HUES6 (cell line): ENCODE results near the gene ATP5MG.
A peak's percentile ranks its signal among the peaks of the same experiment; 100 is the strongest.
"Not testable (repeated sequence)": the region's sequence is repeated elsewhere in the genome, so short reads cannot be mapped to it uniquely, and the experiment has no call there.

Experiments used
- H3K27ac ChIP-seq: 2 replicates; pipeline ENCODE4 v1.7.0; 2013; ENCODE audit warnings: low read depth, mild to moderate bottlenecking, low read length, inconsistent platforms
- H3K27me3 ChIP-seq: 2 replicates; pipeline ENCODE4 v1.6.1; 2013; ENCODE audit warnings: low read length; ENCODE audit not compliant: control insufficient read depth, insufficient read depth
- H3K36me3 ChIP-seq: 2 replicates; pipeline ENCODE4 v1.6.1; 2013; ENCODE audit warnings: low read length; ENCODE audit not compliant: control insufficient read depth, insufficient read depth
- H3K4me1 ChIP-seq: 2 replicates; pipeline ENCODE4 v1.6.1; 2013; ENCODE audit warnings: low read length; ENCODE audit not compliant: control insufficient read depth, insufficient read depth
- H3K4me3 ChIP-seq: 2 replicates; pipeline ENCODE4 v1.5.1; 2013; ENCODE audit warnings: low read depth, low read length
- H3K9ac ChIP-seq: one replicate; pipeline ENCODE4 v1.6.1; 2013; ENCODE audit warnings: mild to moderate bottlenecking, low read length
- H3K9me3 ChIP-seq: 2 replicates; pipeline ENCODE4 v1.6.1; 2013; ENCODE audit warnings: low read depth, low read length; ENCODE audit not compliant: control insufficient read depth, insufficient read depth

ATP5MG gene

DNA sequence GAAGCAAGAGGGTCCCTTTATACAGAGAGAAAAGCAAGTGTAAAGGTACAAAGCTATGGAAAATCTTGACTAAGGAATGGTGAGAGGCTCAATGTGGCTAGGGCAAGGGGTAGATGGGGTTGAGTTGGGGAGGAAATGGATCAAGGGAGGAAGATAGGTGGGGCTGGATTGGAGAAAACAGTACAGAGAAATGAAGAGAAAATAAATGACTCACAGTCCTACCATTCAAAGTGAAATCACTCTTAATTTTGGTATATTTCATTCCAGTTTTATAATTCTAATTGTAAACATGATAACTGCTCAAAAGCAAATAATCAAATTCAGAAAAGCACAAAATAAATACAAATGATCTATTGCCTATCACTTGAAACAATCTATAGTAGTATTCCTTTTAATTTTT, 25.4 kb upstream of the ATP5MG start:
- Histone ChIP-seq H3K4me1 (no peaks in the 10 kb centered on the region), H3K27ac (no peak overlapping the region), H3K36me3 (peaks cover 86% of the 10 kb centered on the region), H3K9ac (no peak overlapping the region), H3K27me3 (no peaks in the 10 kb centered on the region), H3K9me3 (no peaks in the 10 kb centered on the region), H3K4me3 (no peak overlapping the region)

DNA sequence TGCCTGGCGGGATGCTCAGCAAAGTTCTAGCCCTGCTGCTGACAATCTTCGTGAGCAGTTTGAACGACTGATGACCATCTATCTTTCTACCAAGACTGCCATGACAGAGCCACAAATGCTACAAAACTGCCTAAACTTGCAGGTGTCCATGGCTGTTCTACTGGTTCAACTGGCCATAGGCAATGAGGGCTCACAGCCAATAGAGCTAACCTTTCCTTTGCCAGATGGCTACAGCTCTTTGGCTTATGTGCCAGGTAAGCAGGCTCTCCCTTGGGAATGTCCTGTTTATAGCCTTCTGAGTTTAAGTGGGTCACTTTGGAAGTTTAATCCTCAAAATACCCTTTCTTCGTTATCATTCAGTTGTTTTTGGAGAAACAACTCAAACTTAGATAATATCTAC, 21.9 kb upstream of the ATP5MG start:
- H3K9ac ChIP-seq, result no peak overlapping the region
- H3K27me3 ChIP-seq, result no peaks in the 10 kb centered on the region
- no peaks in the 10 kb centered on the region for H3K9me3 ChIP-seq
- no peaks in the 10 kb centered on the region for H3K4me1 ChIP-seq
- peaks cover 87% of the 10 kb centered on the region for H3K36me3 ChIP-seq
- no peak overlapping the region for H3K4me3 ChIP-seq
- no peak overlapping the region for H3K27ac ChIP-seq

DNA sequence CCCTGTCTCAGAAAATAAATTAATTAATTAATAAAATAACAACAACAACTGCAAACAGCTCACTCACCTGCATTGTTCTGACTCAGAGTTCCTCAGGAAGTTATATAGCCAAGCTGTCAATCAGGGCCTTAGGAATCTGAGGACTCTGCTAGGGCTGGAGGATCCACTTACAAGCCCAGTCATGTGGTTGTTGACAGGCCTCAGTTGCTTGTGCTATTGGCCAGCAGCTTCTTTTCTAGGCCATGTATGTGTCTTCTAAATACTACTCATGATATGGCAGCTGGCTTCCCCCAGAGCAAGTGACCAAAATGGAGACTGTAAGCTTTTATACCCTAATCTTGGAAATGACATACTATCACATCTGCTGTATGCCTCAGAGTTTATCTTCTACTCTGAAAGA, 20.8 kb upstream of the ATP5MG start:
- Histone ChIP-seq H3K36me3 (peaks cover 91% of the 10 kb centered on the region), H3K9me3 (no peaks in the 10 kb centered on the region), H3K4me1 (no peaks in the 10 kb centered on the region), H3K27me3 (no peaks in the 10 kb centered on the region), H3K9ac (no peak overlapping the region), H3K4me3 (no peak overlapping the region), H3K27ac (no peak overlapping the region)

DNA sequence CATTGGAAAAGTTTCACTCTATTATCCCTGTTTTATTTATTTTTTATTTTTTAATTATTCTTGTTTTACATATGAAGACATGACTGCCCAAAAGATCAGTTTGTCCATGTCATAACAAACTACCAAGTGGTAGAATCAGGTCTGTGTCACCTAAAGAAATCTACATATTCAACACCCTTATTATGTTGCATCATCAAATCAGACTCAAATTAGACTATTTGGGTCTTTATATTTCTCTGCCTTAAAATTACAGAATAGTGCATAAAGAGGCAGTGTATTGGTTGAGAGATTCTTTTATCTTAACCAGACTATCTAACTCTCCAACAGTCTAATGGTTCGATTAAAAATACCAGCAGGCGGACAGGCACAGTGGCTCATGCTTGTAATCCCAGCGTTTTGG, 18.5 kb upstream of the ATP5MG start:
- Histone ChIP-seq H3K27ac (no peak overlapping the region), H3K36me3 (peaks cover 97% of the 10 kb centered on the region)

DNA sequence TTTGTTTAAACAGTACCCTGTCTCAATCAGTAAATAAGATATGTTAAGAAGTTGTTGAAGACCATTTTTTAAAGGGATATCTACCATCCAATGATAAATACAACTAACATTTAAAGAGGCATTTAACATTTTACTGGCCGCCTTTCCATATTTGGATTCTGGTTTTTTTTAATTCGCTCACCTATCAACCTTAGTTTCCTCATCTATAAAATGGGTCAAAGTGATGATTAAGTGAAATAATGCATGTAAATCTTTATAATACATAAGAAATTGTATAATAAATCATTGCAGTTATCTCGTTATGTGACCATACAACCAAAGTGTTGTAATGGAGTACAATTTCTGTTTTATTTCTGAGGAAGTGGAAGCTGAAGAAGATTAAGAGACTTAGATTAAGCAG, 17.7 kb upstream of the ATP5MG start:
- Histone ChIP-seq H3K27me3 (no peaks in the 10 kb centered on the region), H3K36me3 (peaks cover 99% of the 10 kb centered on the region), H3K4me1 (no peaks in the 10 kb centered on the region), H3K4me3 (no peak overlapping the region), H3K27ac (no peak overlapping the region), H3K9me3 (no peaks in the 10 kb centered on the region), H3K9ac (no peak overlapping the region)

More for the DNA sequence above, 18.5 kb upstream of the ATP5MG start:
- no peaks in the 10 kb centered on the region for H3K9me3 ChIP-seq
- no peak overlapping the region for H3K9ac ChIP-seq
- no peak overlapping the region for H3K4me3 ChIP-seq
- H3K4me1 ChIP-seq, result no peaks in the 10 kb centered on the region
- no peaks in the 10 kb centered on the region for H3K27me3 ChIP-seq

DNA sequence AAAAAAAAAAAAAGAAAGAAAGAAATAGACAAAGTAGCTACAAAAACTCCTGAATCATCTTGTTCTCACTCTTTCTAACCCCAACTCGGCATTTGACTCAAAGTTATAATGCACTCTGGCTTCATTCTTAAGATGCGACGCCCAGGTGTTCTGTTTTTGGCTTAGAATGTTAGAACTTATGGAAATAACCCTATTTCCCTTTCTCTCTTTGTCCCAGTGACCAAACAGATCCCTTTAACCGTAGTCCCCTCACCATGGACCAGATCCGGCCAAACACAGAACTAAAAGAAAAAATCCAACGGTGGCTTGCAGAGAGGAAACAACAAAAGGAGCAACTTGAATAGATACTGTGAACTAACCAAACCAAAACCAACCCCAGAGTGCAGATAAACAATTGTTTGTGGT, 5.3 kb upstream of the ATP5MG start:
- Histone ChIP-seq H3K36me3 (peaks cover 53% of the 10 kb centered on the region), H3K27ac (no peak overlapping the region), H3K27me3 (no peaks in the 10 kb centered on the region), H3K9ac (no peak overlapping the region), H3K4me1 (no peaks in the 10 kb centered on the region), H3K9me3 (no peaks in the 10 kb centered on the region), H3K4me3 (no peak overlapping the region)

GRCh38 chr11:118397448-118397847, 4.0 kb upstream of the ATP5MG start:
- no peaks in the 10 kb centered on the region for H3K4me1 ChIP-seq
- no peaks in the 10 kb centered on the region for H3K27me3 ChIP-seq
- H3K9ac ChIP-seq, result no peak overlapping the region
- peaks cover 45% of the 10 kb centered on the region for H3K36me3 ChIP-seq
- no peak overlapping the region for H3K4me3 ChIP-seq
- no peak overlapping the region for H3K27ac ChIP-seq
- H3K9me3 ChIP-seq, result no peaks in the 10 kb centered on the region

DNA sequence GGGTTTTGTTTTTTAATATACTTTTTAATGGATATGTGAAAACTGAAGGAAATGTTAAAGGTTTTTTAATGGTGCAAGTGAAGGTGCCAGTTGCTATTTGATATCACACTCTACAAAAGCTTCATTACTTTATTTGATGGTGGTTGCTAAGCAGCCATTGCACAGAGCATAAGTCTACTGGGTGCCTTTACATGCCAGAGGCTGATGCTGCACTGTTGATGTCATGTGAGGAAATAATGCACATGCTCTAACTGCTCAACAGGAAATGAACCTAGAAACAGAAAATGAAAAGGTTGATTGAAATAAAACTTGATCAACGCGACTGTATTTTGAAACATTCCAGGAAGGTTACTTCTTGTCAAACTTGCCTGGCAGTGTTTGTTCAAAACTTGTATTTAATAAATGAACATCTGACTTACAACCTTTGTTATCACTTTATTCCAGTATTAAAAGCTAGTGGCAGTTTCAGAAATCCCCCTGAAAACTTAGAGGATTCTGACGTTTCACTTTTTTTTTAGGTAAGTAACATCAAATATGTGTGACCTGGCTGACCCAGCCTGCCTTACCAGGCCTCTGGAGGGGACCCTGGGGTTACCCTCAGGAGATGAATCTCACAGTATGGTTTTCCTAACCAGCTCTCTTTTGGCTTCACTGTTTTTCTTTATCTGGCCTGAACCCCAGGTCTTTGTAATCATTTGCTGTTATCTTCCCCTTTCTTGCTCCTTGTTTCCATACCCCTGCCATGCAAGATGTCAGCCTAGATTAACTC, 2.4 kb upstream of the ATP5MG start:
- Histone ChIP-seq H3K4me3 (no peak overlapping the region), H3K27me3 (no peaks in the 10 kb centered on the region), H3K27ac (no peak overlapping the region), H3K9ac (peak overlapping the region; percentile 20), H3K9me3 (no peaks in the 10 kb centered on the region), H3K36me3 (peaks cover 31% of the 10 kb centered on the region), H3K4me1 (no peaks in the 10 kb centered on the region)

- Histone ChIP-seq H3K27me3 (no peaks in the 10 kb centered on the region), H3K36me3 (peaks cover 29% of the 10 kb centered on the region), H3K9ac (peak overlapping the region; percentile 98)
Measured at GRCh38 chr11:118401880-118402590, 629 bp downstream of the ATP5MG start.

DNA sequence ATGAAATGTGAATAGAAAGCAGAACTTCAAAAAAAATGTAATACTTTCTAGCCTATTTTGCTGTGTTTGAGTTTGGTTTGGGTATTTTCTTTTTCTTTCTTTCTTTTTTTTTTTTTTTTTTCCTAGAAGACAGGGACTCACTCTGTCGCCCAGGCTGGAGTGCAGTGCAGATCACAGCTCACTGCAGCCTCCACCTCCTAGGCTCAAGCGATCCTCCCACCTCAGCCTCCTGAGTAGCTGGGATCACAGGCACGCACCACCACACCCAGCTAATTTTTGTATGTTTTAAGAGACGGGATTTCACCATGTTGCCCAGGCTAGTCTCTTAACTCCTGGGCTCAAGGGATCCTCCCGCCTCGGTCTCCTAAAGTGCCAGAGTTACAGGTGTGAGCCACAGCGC, 1.2 kb downstream of the ATP5MG start:
- H3K27ac ChIP-seq, result not testable (repeated sequence)

More at GRCh38 chr11:118401880-118402590, 629 bp downstream of the ATP5MG start:
- Histone ChIP-seq H3K27ac (peak overlapping the region; percentile 99), H3K9me3 (no peaks in the 10 kb centered on the region), H3K4me3 (peak overlapping the region; percentile 91), H3K4me1 (no peaks in the 10 kb centered on the region)

GRCh38 chr11:118406599-118407166, 5.3 kb downstream of the ATP5MG start:
- Histone ChIP-seq H3K4me1 (no peaks in the 10 kb centered on the region), H3K9me3 (no peaks in the 10 kb centered on the region), H3K4me3 (no peak overlapping the region), H3K9ac (no peak overlapping the region), H3K27ac (no peak overlapping the region), H3K27me3 (no peaks in the 10 kb centered on the region), H3K36me3 (peaks cover 50% of the 10 kb centered on the region)

More for the DNA sequence above, 1.2 kb downstream of the ATP5MG start:
- Histone ChIP-seq H3K4me3 (peak overlapping the region; percentile 91), H3K36me3 (peaks cover 32% of the 10 kb centered on the region), H3K9ac (peak overlapping the region; percentile 98)
- H3K9me3 ChIP-seq, H3K4me1 ChIP-seq, H3K27me3 ChIP-seq: not testable (repeated sequence)
